Endometrium (tissue), 2 donors: ENCODE results near the gene IL4R.
"Not testable (repeated sequence)": the region's sequence is repeated elsewhere in the genome, so short reads cannot be mapped to it uniquely, and the experiment has no call there.

Experiments
- FAIRE-seq: peaks from 2 replicates; lab custom pipeline; 2012; peaks lifted over from hg19 to GRCh38; lab: Jason Lieb, UNC
- donor health status: control.
- donor health status: control.

The IL4R gene

GRCh38 chr16:27313422-27314160, at the start of gene IL4R:
Gene IL4R (plus strand): TSS chr16:27313974. CDS start chr16:27340204, 26,230 bp downstream.
- FAIRE-seq = no peak

- FAIRE-seq = no peak
Measured at GRCh38 chr16:27264151-27264550, 49.6 kb upstream of the IL4R start.

- no peak for FAIRE-seq
Measured at GRCh38 chr16:27265982-27266381, 47.8 kb upstream of the IL4R start.

- FAIRE-seq = no peak
Measured at GRCh38 chr16:27267037-27267677, 46.6 kb upstream of the IL4R start.

GRCh38 chr16:27268376-27269299, 45.1 kb upstream of the IL4R start, which contains the start of gene NSMCE1:
Gene NSMCE1 (minus strand): TSS chr16:27268772. CDS start chr16:27257570, 11,202 bp downstream.
- FAIRE-seq = peak; percentile 57

GRCh38 chr16:27269300-27270150, 44.2 kb upstream of the IL4R start:
- FAIRE-seq = no peak

- no peak for FAIRE-seq
Measured at GRCh38 chr16:27270349-27270748, 43.4 kb upstream of the IL4R start.

GRCh38 chr16:27272076-27272475, 41.7 kb upstream of the IL4R start:
- no peak for FAIRE-seq

GRCh38 chr16:27272697-27273096, 41.1 kb upstream of the IL4R start:
- FAIRE-seq = not testable (repeated sequence)

GRCh38 chr16:27273330-27273669, 40.5 kb upstream of the IL4R start:
- FAIRE-seq = no peak

GRCh38 chr16:27273670-27274423, 39.9 kb upstream of the IL4R start:
- FAIRE-seq = no peak

GRCh38 chr16:27274424-27274874, 39.3 kb upstream of the IL4R start:
- not testable (repeated sequence) for FAIRE-seq

GRCh38 chr16:27275394-27275793, 38.4 kb upstream of the IL4R start:
- no peak for FAIRE-seq

- no peak for FAIRE-seq
Measured at GRCh38 chr16:27281243-27281642, 32.5 kb upstream of the IL4R start.

- no peak for FAIRE-seq
Measured at GRCh38 chr16:27284865-27285675, 28.7 kb upstream of the IL4R start.

- FAIRE-seq = no peak
Measured at GRCh38 chr16:27285676-27286196, 28.0 kb upstream of the IL4R start.

GRCh38 chr16:27286451-27286850, 27.3 kb upstream of the IL4R start:
- FAIRE-seq = no peak

- FAIRE-seq = no peak
Measured at GRCh38 chr16:27287051-27287811, 26.5 kb upstream of the IL4R start.

GRCh38 chr16:27287887-27288286, 25.9 kb upstream of the IL4R start:
- FAIRE-seq = no peak
